Neural cell (in vitro differentiated cells): ENCODE data around the gene NAP1L1.

ENCODE experiments used
- TF ChIP-seq, protein P1 (sequence below): fragments of 450-650 bp; IDR thresholded peaks from 2 replicates; pipeline ENCODE4 v1.5.1; 2014; ENCODE audit warnings: antibody characterized with exemption, mild to moderate bottlenecking, moderate library complexity; ENCODE audit not compliant: poor library complexity, severe bottlenecking
- TF ChIP-seq, protein P2 (sequence below): IDR thresholded peaks from 2 replicates; pipeline ENCODE4 v1.6.1; 2012; ENCODE audit warnings: borderline replicate concordance

DNA sequence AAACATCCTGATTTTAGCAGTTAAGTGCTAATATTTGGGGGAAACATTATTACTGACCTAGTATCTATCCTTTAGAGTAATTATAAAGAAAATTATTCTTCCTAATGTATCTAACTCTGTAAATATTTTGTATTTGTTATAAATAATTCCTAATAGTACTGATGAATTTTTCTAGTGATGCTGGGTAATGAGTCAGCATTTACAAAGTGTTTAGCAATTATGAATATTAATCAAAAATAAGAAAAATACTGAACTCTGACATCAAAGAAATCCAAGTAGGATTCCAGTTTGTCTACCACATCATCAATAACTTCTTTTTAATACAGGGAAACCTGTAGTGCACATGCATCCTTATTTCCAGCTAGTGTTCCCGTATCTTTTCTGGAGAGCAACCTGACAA lies 9.0 kb downstream of the NAP1L1 start:
- TF ChIP-seq, protein P1, sequence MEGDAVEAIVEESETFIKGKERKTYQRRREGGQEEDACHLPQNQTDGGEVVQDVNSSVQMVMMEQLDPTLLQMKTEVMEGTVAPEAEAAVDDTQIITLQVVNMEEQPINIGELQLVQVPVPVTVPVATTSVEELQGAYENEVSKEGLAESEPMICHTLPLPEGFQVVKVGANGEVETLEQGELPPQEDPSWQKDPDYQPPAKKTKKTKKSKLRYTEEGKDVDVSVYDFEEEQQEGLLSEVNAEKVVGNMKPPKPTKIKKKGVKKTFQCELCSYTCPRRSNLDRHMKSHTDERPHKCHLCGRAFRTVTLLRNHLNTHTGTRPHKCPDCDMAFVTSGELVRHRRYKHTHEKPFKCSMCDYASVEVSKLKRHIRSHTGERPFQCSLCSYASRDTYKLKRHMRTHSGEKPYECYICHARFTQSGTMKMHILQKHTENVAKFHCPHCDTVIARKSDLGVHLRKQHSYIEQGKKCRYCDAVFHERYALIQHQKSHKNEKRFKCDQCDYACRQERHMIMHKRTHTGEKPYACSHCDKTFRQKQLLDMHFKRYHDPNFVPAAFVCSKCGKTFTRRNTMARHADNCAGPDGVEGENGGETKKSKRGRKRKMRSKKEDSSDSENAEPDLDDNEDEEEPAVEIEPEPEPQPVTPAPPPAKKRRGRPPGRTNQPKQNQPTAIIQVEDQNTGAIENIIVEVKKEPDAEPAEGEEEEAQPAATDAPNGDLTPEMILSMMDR: no peak
- TF ChIP-seq, protein P2, sequence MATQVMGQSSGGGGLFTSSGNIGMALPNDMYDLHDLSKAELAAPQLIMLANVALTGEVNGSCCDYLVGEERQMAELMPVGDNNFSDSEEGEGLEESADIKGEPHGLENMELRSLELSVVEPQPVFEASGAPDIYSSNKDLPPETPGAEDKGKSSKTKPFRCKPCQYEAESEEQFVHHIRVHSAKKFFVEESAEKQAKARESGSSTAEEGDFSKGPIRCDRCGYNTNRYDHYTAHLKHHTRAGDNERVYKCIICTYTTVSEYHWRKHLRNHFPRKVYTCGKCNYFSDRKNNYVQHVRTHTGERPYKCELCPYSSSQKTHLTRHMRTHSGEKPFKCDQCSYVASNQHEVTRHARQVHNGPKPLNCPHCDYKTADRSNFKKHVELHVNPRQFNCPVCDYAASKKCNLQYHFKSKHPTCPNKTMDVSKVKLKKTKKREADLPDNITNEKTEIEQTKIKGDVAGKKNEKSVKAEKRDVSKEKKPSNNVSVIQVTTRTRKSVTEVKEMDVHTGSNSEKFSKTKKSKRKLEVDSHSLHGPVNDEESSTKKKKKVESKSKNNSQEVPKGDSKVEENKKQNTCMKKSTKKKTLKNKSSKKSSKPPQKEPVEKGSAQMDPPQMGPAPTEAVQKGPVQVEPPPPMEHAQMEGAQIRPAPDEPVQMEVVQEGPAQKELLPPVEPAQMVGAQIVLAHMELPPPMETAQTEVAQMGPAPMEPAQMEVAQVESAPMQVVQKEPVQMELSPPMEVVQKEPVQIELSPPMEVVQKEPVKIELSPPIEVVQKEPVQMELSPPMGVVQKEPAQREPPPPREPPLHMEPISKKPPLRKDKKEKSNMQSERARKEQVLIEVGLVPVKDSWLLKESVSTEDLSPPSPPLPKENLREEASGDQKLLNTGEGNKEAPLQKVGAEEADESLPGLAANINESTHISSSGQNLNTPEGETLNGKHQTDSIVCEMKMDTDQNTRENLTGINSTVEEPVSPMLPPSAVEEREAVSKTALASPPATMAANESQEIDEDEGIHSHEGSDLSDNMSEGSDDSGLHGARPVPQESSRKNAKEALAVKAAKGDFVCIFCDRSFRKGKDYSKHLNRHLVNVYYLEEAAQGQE: no peak
